HG02884 (cell line): ENCODE measurements around the gene CSNK2A1.
A peak's percentile ranks its signal among the peaks of the same experiment; 100 is the strongest.
"Not testable (repeated sequence)": the region's sequence is repeated elsewhere in the genome, so short reads cannot be mapped to it uniquely, and the experiment has no call there.

Experiments used
- ATAC-seq: cut with Tn5 transposase; IDR thresholded peaks from one replicate; pipeline ENCODE4 v1.9.1; 2021; ENCODE audit warnings: mild to moderate bottlenecking, moderate library complexity; ENCODE audit not compliant: unreplicated experiment

Gene CSNK2A1

DNA sequence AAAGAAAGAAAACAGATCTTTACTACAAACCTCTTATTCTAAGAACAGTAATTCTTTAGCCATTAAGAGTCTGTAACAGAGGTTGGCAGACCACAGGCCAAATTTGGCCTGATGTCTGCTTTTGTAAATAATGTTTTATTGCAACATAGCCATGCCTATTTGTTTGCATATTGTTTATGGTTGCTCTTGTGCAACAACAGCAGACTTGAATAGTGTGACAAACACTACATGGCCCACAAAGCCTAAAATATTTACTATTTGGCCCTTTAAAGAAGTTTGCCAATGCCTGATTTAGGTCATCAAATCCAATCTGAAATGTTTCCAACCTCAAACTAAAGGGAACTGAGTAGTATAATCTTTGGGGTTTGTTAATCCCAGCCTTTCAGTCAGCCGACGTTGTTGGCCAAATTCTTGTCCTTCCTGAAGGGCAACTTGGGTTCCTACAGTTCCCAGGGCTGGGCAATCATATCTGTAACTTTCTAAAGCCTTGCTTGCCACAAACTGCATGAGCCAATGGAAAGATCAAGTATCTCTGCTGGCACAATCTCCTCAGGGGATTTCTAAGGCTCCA, 47.4 kb downstream of the CSNK2A1 start:
- ATAC-seq: no peak

- no peak for ATAC-seq
Observed at GRCh38 chr20:492159-492558, 51.4 kb downstream of the CSNK2A1 start.

GRCh38 chr20:487655-488054, 55.9 kb downstream of the CSNK2A1 start:
- ATAC-seq: no peak

- no peak for ATAC-seq
Observed at GRCh38 chr20:483815-484644, 59.6 kb downstream of the CSNK2A1 start.

DNA sequence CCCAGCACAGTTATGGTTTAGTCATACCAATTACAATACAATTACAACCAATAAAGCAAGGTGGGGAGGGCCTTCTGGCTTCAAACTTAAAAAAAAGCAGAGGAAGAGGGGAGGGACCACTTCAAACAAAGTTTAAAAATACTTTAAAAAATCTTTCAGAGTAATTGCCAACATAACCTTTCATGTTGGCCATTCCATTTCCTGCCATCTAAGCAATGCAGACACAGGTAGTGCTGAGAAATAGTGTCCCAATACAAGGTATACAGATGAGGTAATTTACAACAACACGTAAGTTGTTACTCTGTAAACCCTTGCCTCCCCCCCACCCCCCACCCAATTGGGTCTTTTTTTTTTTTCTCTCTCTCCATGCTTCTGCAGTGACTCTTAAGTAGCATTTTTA, 62.4 kb downstream of the CSNK2A1 start:
- no peak for ATAC-seq

DNA sequence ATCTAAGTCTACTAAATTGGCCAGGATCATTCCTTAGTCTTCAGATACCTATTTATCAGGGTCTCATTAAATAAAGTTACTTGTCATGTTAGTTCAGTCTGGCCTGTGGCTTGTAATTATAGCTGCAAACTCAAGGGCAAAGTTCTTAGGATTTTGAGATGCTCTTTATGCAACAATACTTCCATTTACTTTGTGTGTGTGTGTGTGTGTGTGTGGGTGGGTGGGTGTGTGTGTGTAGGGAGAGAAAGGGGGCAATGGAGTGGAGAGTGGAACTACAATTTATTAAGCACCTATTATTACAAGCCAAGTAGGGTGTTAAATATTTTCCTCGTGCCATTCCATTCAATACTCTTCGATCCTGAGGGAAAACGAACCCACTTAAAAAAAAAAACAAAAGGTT, 63.5 kb downstream of the CSNK2A1 start:
- ATAC-seq: no peak

DNA sequence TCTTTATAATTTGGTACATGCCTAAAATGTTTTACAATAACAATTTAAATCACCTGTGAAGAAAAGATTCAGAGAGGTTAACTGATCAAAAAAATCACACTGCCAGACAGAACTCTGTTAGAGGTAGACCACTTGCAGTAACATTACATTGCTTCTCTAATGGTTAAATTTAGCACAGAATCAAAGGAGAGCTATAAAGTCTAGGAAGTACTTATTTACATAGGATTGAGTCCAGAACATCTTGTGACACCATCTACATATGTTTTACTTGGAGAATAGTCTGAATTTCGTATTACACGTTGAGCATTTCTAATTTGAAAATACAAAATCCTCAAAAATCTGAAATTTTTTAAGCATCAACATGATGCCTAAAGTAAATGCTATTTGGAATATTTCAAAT, 64.1 kb downstream of the CSNK2A1 start:
- no peak for ATAC-seq

GRCh38 chr20:478949-479429, 64.6 kb downstream of the CSNK2A1 start:
- ATAC-seq: no peak

DNA sequence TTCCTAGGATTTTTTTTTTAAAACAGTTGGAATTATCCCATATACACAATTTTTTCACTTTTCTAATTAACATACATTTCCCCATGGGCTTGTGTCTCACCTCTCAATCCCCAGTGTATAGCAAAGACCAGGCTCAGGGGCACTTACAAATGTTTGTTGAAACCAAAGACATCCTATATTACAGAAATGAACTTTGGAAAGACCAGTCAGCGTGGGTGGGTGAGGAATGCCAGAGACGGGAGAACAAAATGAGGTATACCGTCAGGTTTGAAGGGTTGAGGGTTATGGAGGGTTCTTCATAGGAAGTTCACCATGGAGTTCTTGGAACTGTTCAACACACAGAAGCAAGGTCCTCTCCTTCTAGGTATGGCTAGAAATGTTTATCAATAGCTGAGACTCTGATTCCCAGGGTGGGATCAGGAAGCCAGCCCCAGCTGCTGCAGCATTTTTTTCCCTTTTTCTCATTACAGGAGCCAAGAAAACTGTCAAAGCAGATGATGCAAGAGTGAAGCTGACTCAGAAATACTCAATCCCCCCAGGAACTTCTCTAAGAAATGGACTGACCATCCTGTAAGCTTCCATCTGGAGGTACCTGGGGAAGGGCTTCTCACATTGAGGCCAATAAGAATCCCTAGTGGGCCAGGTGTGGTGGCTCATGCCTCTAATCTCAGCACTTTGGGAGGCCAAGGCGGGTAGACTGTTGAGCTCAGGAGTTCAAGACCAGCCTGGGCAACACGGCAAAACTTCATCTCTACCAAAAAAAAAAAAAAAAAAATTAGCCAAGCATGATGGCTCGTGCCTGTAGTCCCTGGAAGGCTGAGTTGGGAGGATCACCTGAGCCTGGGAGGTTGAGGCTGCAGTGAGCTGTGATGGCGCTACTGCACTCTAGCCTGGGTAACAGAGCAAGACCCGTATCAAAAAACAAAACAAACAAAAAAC, 65.3 kb downstream of the CSNK2A1 start:
- ATAC-seq: no peak

- ATAC-seq: not testable (repeated sequence)
Observed at GRCh38 chr20:476561-477249, 66.9 kb downstream of the CSNK2A1 start.

- no peak for ATAC-seq
Observed at GRCh38 chr20:475463-476357, 67.9 kb downstream of the CSNK2A1 start.

DNA sequence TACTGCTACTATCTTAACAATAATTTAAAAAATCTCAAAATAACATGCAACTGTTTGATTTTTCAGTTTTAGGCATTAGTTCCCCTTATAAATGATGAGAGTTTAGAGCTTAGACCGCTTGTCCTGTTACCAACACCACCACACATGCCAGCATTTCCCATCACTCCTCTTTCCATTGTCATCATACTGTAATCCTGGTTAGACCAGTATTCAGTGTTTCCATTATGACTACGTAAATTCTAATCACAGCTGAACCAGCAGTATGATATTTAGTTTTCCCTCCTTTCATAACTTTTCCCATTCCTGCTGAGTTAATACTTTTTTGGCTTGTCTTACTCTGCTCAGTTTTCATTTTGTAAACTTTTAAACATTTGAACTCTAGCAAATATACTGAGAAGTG, 69.0 kb downstream of the CSNK2A1 start:
- ATAC-seq: no peak

- ATAC-seq: no peak
Observed at GRCh38 chr20:472889-473292, 70.7 kb downstream of the CSNK2A1 start.

GRCh38 chr20:472137-472846, 71.3 kb downstream of the CSNK2A1 start:
- no peak for ATAC-seq

DNA sequence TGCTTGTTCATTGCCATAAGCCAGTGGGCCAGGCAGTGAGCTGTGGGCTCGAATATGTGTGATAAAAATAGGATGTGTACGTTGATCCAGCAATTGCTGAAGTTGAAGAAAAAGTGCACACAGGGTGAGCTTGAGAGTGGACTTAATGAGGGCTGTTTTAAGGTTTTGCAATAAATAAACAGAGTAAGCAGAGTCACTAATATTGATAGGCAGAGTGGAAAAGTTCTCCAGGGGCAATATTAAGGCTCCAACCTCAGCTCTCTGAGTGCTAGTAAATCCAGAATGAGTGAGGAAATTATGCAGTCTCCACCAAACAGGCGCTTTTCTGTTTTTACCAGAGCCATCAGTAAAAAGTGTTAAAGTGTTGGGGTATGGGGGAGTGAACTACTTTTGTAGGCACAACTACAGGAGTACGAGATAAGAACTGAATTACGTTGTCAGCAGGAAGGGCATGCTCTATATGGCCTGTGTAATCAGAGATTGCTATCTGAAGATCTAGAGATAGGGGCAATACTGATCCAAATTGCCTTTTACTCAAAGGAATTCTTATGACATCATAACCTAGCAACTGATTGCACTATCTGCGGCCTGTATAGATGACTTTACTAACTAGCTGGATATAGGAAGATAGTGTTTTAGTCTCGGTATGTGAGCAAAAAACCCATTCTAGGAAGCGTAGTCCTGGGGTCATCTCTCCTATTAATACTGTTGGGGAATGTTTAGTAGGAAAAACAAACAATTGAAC, 73.7 kb downstream of the CSNK2A1 start:
- no peak for ATAC-seq

- no peak for ATAC-seq
Observed at GRCh38 chr20:467755-468154, 75.8 kb downstream of the CSNK2A1 start.

- ATAC-seq: peak; percentile 89
Observed at GRCh38 chr20:462199-462991, 81.2 kb downstream of the CSNK2A1 start, which contains the start of gene TBC1D20. TSS of gene TBC1D20 (minus strand) at chr20:462533. CDS start at chr20:462405, 128 bp downstream.
